HL-60 (cell line): ENCODE results near the gene PAM16.

Source experiments
- DNase-seq, 2 experiments: peaks; one replicate each; pipeline ENCODE4 v3.0.0-alpha.2; 2010 to 2020; ENCODE audit warnings: low read depth in 1 of 2, low spot score in 1 of 2
- H3K27ac ChIP-seq: fragments of 250-450 bp; sonication (Bioruptor Pico); replicated peaks from 2 replicates; pipeline ENCODE4 v1.5.1; 2020; ENCODE audit warnings: mild to moderate bottlenecking, moderate library complexity
- H3K27me3 ChIP-seq: fragments of 250-450 bp; sonication (Bioruptor Pico); 2 replicates; pipeline ENCODE4 v1.5.1; 2021; ENCODE audit warnings: mild to moderate bottlenecking, moderate library complexity; ENCODE audit not compliant: insufficient read depth, poor library complexity, severe bottlenecking
- H3K4me3 ChIP-seq: replicated peaks from 2 replicates; pipeline ENCODE4 v1.5.1; 2011; ENCODE audit warnings: mild to moderate bottlenecking, control low read depth, low read length; ENCODE audit not compliant: insufficient read depth
- GABPA ChIP-seq: IDR thresholded peaks from 2 replicates; pipeline ENCODE4 v1.6.1; 2012; ENCODE audit warnings: low read depth
- POLR2AphosphoS5 ChIP-seq: IDR thresholded peaks from 2 replicates; pipeline ENCODE4 v1.6.1; 2012; ENCODE audit warnings: low read depth
- SPI1 ChIP-seq: IDR thresholded peaks from 2 replicates; pipeline ENCODE4 v1.6.1; 2012; ENCODE audit warnings: low read depth, mild to moderate bottlenecking, borderline replicate concordance
- TF ChIP-seq, protein P1 (sequence below): IDR thresholded peaks from 2 replicates; pipeline ENCODE4 v1.6.1; 2012; ENCODE audit warnings: low read depth; ENCODE audit not compliant: insufficient replicate concordance
- TF ChIP-seq, protein P2 (sequence below): IDR thresholded peaks from one replicate; pipeline ENCODE4 v1.5.1; 2011; ENCODE audit warnings: low read length, control low read depth, inconsistent platforms; ENCODE audit not compliant: insufficient read depth

The PAM16 gene

DNA sequence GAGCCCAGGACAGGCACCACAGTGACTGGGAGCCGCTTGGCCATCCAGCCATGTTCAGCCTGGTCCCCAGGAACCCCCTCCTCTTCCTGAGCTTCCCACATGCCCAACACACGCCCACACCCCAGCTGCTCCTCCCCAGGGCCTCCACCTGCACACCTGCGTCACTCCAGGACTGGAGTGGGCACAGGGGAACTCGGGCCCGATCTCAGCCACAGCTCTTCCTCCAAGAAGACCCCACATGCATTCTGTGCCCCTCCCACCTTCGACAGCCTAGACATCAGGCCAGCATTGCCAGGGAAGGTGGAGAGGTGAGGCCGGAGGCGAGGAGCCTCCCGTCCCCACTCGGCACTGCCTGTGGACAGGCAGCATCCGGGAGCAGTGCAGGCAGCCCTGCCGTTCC, 14.5 kb upstream of the PAM16 start:
- Histone ChIP-seq H3K27ac (no peak overlapping the region), H3K4me3 (no peak overlapping the region), H3K27me3 (no peaks in the 10 kb centered on the region)
- TF ChIP-seq, protein P1, sequence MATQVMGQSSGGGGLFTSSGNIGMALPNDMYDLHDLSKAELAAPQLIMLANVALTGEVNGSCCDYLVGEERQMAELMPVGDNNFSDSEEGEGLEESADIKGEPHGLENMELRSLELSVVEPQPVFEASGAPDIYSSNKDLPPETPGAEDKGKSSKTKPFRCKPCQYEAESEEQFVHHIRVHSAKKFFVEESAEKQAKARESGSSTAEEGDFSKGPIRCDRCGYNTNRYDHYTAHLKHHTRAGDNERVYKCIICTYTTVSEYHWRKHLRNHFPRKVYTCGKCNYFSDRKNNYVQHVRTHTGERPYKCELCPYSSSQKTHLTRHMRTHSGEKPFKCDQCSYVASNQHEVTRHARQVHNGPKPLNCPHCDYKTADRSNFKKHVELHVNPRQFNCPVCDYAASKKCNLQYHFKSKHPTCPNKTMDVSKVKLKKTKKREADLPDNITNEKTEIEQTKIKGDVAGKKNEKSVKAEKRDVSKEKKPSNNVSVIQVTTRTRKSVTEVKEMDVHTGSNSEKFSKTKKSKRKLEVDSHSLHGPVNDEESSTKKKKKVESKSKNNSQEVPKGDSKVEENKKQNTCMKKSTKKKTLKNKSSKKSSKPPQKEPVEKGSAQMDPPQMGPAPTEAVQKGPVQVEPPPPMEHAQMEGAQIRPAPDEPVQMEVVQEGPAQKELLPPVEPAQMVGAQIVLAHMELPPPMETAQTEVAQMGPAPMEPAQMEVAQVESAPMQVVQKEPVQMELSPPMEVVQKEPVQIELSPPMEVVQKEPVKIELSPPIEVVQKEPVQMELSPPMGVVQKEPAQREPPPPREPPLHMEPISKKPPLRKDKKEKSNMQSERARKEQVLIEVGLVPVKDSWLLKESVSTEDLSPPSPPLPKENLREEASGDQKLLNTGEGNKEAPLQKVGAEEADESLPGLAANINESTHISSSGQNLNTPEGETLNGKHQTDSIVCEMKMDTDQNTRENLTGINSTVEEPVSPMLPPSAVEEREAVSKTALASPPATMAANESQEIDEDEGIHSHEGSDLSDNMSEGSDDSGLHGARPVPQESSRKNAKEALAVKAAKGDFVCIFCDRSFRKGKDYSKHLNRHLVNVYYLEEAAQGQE, result no peak
- TF ChIP-seq SPI1 (no peak), GABPA (no peak), POLR2AphosphoS5 (no peak)
- TF ChIP-seq, protein P2, sequence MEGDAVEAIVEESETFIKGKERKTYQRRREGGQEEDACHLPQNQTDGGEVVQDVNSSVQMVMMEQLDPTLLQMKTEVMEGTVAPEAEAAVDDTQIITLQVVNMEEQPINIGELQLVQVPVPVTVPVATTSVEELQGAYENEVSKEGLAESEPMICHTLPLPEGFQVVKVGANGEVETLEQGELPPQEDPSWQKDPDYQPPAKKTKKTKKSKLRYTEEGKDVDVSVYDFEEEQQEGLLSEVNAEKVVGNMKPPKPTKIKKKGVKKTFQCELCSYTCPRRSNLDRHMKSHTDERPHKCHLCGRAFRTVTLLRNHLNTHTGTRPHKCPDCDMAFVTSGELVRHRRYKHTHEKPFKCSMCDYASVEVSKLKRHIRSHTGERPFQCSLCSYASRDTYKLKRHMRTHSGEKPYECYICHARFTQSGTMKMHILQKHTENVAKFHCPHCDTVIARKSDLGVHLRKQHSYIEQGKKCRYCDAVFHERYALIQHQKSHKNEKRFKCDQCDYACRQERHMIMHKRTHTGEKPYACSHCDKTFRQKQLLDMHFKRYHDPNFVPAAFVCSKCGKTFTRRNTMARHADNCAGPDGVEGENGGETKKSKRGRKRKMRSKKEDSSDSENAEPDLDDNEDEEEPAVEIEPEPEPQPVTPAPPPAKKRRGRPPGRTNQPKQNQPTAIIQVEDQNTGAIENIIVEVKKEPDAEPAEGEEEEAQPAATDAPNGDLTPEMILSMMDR, result no peak
- DNase-seq, result no peak

DNA sequence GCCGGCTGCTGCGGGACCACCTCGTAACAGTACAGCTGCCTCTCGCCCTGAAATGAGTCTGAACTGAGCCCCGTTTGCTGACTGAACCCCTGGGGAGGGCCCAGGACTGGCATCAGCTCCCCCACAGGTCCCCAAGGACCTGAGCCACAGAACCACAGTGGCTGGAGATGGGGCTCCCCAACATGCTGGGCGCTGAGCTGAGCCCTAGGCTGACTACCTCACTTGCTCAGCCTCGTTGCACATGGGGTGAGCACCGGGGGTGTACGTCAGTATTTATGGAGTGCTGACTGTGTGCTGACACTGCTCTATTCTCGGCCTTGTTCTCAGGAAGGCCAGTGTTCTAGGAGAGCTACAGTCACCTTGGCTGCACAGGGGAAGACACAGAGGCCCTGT, 13.9 kb upstream of the PAM16 start:
- DNase-seq, result no peak
- Histone ChIP-seq H3K4me3 (no peak overlapping the region), H3K27me3 (no peaks in the 10 kb centered on the region), H3K27ac (no peak overlapping the region)
- TF ChIP-seq, protein P2, result no peak
- TF ChIP-seq GABPA (no peak), SPI1 (no peak), POLR2AphosphoS5 (no peak)
- TF ChIP-seq, protein P1, result no peak

DNA sequence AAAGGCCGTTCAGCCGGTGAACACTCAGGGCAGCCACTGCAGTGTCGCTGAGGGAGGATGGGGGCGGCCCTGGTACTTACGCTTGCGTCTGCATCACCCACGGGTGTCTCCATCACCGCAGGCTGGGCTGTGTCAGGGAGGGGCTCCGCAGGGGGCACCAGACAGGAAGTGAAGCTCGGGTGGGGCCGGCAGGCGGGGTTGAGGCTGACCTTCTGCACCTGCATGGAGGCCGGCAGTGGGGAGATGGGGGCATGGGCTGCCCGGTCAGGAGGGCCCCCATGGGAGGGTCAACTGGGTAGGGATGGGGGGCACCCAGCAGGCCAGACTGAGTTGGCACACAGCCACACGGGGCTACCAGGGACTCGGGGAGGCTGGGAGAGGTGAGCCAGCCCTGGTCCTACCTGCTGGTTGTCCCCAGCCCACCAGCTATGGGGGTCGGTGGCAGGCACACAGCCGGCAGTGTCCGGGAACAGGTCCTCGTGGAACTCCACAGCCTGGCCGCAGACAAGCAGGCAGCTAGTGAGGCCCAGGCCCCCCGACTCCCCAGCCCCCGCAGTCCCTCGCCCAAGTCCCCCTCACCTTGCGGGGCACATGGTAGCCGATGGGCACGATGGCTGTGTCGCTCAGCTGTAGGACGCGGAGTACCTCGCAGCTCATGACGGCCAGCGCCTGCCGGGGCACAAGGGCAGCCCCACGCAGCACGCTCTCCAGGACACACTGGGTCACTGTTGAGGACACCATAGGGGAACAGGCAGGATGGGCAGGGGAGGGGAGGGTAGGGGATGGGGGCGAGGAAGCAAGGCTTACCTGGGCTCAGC, 13.3 kb upstream of the PAM16 start:
- H3K27ac ChIP-seq, result no peak overlapping the region
- no peaks in the 10 kb centered on the region for H3K27me3 ChIP-seq
- no peak for TF ChIP-seq GABPA
- TF ChIP-seq, protein P2, result no peak
- no peak for TF ChIP-seq POLR2AphosphoS5
- TF ChIP-seq SPI1, result no peak
- TF ChIP-seq, protein P1, result no peak
- no peak for DNase-seq
- H3K4me3 ChIP-seq, result no peak overlapping the region
